HG02588 (cell line): ENCODE results near the gene UFM1.
"Not testable (repeated sequence)": the region's sequence is repeated elsewhere in the genome, so short reads cannot be mapped to it uniquely, and the experiment has no call there.

Experiments
- ATAC-seq: cut with Tn5 transposase; IDR thresholded peaks from one replicate; pipeline ENCODE4 v1.9.1; 2021; ENCODE audit warnings: mild to moderate bottlenecking, moderate library complexity; ENCODE audit not compliant: unreplicated experiment

Gene UFM1

DNA sequence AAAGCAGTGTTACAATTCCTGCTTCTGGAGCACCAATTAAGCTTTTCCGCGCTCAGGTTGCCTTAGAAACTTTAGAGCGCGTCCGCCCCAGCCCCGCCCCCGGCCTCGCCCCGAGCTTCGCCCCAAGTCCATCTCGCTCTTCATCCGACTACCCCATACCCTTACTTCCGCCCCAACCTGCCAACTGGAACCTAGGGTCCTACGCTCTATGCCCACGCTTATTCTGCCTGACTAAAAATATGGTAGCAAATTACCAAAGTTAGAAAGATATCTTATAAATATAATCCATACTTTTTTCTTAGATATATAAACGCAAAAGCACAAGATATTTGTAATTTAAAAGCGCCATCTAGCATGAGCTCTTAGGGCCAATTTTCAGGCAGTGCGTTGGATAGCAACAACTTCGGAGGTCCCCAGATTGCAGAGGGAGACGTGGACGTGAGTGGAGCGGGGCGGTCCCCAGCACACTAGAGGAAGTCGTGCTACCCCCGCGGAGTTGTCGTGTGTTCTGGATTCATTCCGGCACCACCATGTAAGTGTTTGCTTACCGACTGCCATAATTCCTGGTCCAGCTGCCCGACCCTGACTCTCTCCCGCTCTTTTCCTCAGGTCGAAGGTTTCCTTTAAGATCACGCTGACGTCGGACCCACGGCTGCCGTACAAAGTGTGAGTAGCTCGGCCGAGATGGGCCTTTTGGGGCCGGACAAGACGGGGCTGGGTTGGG is at the start of gene UFM1:
TSS of gene UFM1 (plus strand) at position 462 of the 724 bp plus-strand sequence. CDS start at position 531, 69 bp downstream.
- peak; percentile 97 for ATAC-seq

DNA sequence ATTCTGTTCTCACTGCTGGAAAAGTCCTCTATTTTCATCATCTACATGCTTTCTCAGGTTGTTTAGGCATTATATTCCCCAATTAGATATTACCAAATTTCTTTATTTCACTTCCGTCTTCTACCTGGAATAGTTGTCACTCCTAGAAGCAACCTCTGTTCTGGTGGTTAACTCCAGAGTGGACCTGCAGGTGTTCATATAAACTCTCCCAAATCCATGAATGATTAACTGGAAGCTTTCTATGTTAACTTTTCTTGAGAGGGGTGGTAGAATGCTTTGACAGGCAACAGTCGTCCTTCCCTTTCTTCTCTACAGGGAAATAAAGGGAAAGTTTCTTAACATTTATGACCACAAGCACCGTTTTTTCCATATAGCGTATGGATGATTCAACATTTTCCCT is 48.4 kb upstream of the UFM1 start:
- no peak for ATAC-seq

DNA sequence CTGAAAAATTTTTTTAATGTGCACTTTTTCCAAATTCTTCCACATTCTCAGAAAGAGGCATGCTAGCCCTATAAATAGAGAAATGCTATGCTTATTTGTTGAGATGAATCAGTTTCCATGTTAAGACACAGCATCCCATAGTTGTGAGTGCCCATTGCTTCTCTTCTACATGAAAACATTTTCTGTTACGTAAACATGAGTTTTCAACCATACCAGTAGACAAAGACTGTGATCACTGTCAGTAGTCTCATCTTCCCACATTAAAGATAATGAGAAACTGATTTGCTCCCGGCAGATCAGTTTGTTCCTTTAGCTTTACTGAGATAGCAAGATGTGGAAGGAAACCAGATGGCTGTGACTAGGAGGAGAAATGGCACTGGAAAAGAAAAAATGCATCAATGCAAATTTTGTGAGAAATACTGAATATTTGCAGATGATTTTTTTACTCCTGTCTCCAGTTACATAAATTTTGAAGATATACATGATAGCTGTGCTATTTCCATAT is 45.8 kb upstream of the UFM1 start:
- ATAC-seq = no peak

DNA sequence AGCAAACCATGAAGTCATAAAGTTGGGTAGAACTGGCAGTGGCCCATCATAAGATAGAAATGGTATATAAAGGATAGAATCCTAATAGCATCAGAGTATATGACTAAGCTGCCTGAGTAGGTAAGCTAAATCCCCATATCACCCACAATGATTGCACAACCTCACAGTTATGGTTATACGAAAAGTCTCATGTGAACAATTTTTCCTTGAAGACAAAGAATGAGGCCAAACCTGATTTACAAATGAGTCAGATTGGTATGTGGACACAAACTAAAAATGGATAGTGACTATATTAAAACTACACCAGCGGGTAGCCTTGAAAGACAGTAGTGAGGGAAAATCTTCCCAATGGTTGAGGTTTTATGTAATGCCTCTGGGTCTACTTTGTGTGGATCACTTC is 40.9 kb upstream of the UFM1 start:
- no peak for ATAC-seq

DNA sequence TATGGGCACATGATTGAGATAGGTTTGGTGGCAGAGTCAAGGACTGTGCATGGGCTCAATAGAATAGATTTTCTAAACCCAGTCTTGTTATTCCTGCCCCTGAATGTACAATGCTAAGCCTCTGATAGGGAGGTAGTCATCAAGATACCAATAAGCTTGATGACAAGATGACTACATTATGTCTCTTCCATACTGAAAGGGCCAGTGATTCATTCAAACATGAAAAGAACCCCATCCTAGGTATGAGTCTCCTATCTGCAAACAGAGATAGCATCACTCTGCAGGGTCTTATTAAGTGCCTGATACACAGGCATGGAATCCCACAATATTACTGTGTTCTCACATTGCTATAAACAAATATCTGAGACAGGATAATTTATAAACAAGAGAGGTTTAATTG is 40.3 kb upstream of the UFM1 start:
- no peak for ATAC-seq

DNA sequence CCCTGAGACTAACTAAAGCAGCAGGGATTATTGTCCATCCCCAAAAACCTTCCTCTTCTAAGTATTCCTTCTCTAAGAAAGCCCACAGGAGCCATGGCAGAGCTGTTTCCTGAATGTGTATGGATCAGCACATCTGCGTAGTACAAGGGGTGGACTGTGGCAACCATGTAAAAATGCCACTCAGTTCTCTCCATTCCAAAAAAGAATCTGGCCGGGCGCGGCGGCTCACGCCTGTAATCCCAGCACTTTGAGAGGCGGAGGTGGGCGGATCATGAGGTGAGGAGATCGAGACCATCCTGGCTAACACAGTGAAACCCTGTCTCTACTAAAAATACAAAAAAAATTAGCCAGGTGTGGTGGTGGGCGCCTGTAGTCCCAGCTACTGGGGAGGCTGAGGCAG is 38.5 kb upstream of the UFM1 start:
- ATAC-seq = not testable (repeated sequence)

DNA sequence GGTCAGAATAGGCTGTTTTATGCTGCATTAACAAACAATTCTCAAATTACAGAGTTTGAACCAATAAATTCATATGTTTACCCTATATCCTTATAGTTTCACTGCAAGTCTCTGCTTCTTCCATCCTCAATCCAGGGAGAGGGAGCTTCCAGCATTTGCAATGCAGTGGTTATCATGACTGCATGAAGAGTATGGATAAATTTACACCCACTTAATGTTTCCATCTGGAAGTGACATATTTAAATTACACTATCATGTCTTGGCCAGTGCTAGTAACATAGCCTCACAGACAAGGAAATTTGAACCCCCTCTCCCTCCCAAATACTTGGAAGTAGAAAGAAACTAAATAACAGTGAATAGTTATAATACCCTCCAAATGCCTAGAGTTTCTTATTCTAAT is 33.5 kb upstream of the UFM1 start:
- no peak for ATAC-seq

DNA sequence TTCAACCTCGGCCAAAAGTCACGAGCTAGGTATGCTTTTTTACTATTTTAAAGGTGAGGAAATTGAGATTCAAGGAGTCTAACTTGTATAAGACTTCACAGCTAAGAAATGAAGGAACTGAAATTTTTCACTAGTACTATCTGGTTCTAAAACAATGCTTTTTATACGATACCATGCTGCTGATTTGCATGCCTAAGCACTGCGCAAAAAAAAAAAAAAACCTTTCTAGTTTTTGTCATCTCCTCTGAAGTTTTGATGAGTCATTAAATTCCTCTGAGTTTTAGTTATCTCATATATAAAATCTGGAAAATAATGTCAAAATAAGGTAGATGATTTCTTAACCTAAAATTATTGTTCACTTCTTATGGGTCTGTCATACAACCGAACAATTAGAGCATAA is 28.0 kb upstream of the UFM1 start:
- no peak for ATAC-seq

DNA sequence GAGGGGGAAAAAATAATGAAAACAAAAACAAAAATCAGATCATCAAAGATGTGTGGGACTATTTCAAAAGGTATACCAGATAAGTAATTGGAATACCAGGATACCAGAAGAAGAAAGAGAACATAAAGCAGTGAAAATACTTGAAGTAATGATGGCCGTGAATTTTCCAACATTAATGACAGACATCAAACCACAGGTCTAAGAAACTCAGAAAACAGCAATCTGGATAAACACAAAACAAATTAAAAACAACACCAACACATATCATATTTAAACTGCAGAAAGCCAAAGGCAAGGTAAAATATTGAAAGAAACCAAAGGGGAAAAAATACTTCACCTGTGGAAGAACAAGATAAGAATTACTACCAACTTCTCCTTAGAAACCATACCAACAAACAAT is 24.2 kb upstream of the UFM1 start:
- no peak for ATAC-seq

DNA sequence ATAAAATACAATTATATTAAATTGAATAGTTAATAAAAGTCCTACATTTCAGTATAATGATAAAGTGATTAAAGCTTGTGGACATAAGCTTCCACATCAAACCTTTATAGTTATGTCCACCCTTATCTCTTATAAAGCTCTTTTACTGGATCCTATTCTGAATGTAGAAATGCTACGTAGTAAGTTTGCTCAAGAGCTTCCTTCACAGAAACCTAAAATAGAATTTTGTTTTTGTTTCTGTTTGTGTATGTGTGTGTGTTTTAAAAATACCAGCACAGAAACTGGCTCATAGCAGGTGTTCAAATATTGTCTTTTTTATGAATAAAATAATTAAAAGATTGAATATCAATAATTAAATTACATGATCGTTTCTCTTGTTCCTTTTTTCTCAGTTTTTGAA is 21.0 kb upstream of the UFM1 start:
- no peak for ATAC-seq

DNA sequence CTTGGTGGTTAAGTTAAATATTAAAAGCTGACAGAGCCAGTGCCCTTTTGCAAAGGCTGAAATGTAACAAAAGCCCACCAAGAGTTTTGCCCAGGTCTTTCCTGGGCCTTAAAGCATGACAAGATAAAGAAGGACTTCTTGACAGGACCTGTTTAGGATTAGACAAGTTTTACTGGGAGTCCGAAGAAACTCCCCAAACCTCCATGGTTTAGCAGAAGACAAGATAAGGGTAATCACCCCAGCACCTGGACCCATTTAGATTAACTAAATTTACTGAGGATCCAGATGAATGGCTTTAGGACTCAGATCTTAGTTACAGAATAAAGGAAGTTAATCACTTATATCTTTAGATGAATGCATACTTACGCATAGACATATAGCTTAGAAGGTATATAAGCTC is 14.8 kb upstream of the UFM1 start:
- no peak for ATAC-seq

DNA sequence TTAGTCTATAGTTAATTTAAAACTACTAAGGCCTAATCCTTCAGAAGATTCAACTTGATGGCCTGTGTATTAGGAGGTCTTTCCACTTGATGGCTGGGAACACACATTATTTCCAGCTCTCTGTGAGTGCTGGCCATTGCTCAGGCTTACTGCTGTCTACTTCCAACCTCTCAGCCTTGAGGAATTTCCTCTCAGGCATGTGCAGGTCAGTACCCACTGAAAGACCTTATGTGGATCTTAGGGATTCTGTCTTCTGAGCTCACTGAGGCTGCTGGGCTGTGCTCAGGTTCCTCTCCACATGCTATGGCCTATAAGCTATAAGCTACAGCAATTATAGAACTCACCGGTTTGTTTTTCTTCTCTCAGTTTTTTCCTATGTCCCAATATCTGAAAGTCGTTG is 11.6 kb upstream of the UFM1 start:
- no peak for ATAC-seq

DNA sequence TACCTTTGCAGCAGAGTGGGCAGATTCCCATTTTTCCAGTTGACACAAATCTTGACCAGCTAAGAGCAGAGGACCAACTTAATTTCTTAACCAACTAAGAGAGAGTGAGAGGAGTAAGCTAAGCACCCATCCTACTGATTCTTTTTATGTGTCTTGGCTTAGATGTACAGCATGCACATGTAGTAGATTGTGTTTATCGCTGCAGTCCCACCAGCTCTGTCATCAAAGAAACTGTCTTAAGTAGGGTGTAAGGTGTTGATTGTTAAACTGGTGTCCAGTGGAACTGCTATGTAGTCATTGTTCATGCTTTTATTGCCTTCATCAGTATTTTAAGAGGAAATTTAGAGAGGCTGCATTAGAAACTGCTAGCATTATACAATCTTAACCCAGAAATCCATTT is 9.0 kb upstream of the UFM1 start:
- ATAC-seq = no peak

DNA sequence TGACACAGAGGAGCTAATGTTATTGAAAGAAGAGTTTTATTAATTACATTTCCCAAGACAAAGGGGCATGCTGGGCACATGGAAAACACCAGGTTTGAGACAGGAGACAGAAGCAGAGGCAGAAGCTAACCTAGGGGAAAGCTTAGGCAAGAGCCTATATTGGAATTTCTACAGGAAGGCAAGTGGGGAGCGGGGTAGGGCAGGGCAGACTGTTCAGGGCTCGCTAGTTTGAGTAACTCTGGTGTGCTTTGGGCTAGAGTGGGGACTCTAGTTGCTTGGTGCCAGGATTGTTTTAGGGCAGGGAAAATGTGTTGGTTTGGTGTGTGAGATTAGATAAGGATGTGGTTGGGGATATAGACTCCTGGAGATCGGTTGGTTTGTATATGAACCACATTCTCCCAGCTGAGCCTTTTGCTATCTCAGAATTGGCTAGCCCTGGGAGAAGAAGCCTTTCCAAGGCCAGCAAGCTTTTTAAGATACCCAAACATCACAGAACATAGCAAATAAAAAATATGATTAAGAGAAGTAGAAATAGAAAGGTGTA is 8.4 kb upstream of the UFM1 start:
- no peak for ATAC-seq

DNA sequence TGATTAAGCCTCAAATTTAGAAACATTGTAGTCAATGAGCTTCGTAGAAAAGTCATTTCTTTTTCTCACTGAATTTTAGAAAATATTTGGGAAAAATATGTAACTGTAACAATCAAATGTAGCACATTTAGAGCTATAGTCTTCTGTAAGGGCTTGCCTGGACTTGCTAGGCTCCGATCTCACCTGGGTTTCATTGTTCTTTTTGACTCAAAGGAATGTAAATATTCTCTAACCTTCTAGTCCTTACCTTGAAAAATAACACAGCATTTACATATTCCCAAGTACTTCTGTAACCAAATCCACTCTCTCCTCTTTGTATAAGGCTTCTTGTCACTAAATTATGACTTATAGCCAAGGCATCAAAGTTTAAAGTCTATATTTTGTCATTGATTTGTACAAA is 2.9 kb upstream of the UFM1 start:
- ATAC-seq = no peak

DNA sequence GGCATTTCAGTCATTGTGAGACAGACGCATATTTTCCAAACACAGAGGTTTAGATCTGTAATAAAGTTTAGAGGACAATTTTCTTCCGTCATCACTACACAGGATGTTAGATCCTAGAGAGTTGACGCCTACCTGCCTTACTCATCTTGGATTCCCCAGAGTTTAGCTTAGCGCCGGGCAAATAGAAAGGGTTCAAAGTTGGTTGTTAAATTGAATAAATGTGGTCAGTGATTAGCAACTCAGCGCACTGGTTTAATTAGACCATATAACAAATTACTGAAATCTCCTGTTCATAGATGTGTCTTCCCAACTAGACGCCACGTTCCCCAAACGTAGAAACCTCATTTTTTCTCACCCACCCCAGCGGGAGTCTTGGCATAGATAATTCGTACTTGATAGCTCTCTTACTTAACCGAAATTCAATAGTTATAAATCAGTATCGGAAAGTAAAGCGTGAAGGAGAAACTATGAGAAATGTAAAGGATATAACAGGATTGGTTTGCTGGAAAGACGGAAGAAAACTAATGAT is 726 bp upstream of the UFM1 start:
- peak; percentile 8 for ATAC-seq

DNA sequence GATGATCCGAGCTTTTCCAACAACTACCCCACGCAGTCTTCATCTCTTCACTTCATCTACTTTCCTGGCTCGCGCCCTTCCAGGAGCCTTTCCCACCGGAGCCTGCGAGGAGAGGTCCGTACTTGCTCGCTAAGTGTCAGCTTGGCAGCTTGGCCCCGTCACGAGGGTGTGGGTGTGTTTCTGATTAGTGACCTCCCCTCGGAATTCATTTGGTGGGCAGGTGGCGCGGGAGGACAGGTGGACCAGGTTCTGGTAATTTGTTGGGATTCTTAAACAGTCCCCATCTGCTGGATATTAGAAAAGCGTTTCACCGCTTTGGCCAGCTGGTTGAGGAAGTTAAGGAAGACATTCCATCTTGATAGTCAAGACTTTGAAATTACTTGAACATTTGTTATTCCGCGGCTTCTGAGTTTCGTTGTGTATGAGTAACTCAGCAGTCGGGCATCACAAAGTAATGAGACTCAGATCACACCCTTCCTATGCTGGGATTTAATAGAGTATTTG is 515 bp downstream of the UFM1 start:
- peak; percentile 28 for ATAC-seq

DNA sequence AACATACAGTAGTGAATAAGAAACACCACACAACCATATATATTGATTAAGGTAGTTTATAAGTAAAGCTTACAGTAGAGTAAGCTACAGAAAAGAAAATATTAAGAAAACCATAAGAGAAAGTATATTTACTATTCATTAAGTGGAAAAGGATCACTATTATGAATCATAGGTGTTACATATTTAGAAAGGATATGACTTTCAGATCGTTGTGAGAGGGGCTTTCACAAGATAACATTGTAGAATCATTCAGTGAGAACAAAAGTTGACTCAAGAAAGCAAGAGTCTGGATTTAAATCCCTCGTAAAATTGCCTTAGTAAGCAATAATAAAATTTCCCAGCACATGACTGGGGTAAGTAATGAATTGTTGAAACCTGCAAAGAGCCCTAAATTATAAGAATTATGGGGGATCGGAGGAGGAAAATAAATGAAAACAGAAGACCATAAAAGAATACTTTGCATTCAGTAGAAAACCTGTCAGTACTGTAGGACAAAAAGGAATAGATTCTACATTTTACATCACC is 6.0 kb downstream of the UFM1 start:
- no peak for ATAC-seq

DNA sequence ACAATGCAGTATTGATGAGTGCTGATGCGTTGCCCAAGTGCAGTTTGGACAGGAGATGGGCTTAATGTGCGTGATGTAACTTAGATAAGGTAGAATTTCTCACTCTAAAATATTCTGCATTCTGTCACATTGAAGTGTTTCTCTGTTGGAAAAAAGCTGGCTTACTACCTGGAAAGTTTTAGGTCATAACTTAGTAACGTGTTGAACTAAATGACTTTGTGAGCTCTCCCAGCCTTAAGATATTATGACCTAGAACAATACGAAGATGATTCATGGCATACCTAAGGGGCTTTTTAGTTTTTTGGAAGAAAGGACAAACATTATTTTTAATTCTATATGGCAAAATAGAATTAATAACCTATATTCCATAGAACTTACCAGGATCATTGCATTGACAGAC is 9.0 kb downstream of the UFM1 start:
- no peak for ATAC-seq

DNA sequence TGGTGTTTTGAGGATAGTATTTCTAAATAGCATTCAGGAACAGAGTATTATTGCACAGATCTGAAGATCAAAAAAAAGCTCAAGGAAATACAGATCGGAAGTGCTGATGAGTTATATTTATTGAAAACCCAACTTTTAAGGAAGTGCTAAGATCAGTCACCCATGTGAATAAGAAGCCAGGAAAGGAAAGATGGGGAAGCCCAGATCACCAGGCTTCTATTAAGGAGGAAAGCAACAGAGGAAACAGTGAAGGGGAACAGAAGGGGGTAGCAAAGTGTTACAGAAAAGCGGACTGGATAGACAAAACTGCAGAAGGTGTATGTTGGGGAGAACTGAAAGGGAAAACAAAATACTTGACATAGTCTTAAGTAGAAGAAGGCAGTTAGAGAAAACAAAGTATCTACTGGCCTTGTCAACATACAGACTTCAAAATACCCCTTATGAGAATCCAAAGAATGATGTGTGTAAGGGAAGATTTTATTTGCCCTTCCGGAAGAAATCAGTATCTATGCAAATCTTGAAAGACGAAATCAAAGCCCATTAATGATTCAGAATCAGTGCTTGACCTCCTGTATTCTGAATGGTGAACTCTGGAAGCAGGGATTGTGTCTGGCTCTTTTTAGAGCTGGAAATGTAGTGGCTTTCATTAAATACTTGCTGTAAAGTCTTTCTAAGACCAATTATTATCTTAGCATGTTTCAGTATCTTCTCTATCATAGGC is 12.1 kb downstream of the UFM1 start:
- ATAC-seq = no peak

DNA sequence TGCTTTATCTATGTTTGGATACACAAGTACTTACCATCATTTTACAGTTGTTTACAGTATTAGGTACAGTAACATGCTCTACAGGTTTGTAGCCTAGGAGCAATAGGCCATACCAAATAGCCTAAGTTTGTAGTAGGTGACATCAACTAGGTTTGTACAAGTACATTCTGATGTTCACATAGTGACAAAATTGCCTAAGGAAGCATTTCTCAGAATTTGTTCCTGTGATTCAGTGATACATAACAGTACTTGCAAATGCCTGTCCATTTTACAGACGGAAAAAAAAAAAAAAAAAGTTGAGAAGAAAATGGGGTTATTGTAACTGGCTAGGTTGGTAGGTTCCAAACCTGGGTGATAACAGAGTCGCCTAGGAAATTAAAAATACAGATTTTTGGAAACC is 13.6 kb downstream of the UFM1 start:
- ATAC-seq = no peak
